ENCODE results near the gene ARHGAP20. TPM values are rescaled to one million over a fixed set of nuclear protein-coding genes. Genes with fewer than 3 reads are reported as not detected.

The ARHGAP20 gene
- total RNA-seq, 1 experiment from 2014 or later = not detected

- intact Hi-C loops (cut with micrococcal nuclease) = no loop called here
- Histone ChIP-seq H3K79me2 (ENCODE audit: low read length) (no peaks in the 10 kb centered on the region), H3F3A (ENCODE audit: low read length, unreplicated experiment) (no peaks in the 10 kb centered on the region), H4K20me1 (ENCODE audit: low read length) (no peaks in the 10 kb centered on the region), H3K4me2 (ENCODE audit: low read length) (no peak overlapping the region), H2AFZ (ENCODE audit: low read length) (no peak overlapping the region), H3K27ac (ENCODE audit: low read length) (no peak overlapping the region), H3K4me3 (ENCODE audit: low read length) (no peak overlapping the region), H3K9me3 (ENCODE audit: low read length) (no peaks in the 10 kb centered on the region), H3K9me2 (replicated peaks; ENCODE audit: low read length) (no peaks in the 10 kb centered on the region), H3K9ac (ENCODE audit: low read length) (no peak overlapping the region), H3K36me3 (ENCODE audit: low read depth, low read length) (no peaks in the 10 kb centered on the region), H3K4me1 (ENCODE audit: insufficient read depth, low read length) (no peaks in the 10 kb centered on the region), H3K27me3 (ENCODE audit: low read length) (peaks cover 39% of the 10 kb centered on the region)
- POLR2A ChIA-PET (ENCODE audit: unreplicated experiment) = no interaction called here
- TF ChIP-seq EZH2 (IDR thresholded peaks at IDR 0.05; ENCODE audit: low read length, unreplicated experiment) (no peak), CTCF (conservative IDR thresholded peaks at IDR 0.05; ENCODE audit: low read depth, low read length) (no peak), EZH2phosphoT487 (IDR thresholded peaks at IDR 0.05; ENCODE audit: borderline replicate concordance, low read length) (no peak)
- ATAC-seq = no peak
- CTCF ChIA-PET = no interaction called here
- no peak for DNase-seq
- BruUV-seq (replicated peaks) = no TSS peak
Measured at GRCh38 chr11:110737593-110737992, 25.4 kb upstream of the ARHGAP20 start.

- ChIA-PET CTCF (no interaction called here), POLR2A (ENCODE audit: unreplicated experiment) (no interaction called here)
- H3K4me2 ChIP-seq (ENCODE audit: low read length) = no peak overlapping the region
- no peak for TF ChIP-seq EZH2 (IDR thresholded peaks at IDR 0.05; ENCODE audit: low read length, unreplicated experiment)
- TF ChIP-seq EZH2phosphoT487 (IDR thresholded peaks at IDR 0.05; ENCODE audit: borderline replicate concordance, low read length) = no peak
- no peak for TF ChIP-seq CTCF (conservative IDR thresholded peaks at IDR 0.05; ENCODE audit: low read depth, low read length)
- no peaks in the 10 kb centered on the region for H3F3A ChIP-seq (ENCODE audit: low read length, unreplicated experiment)
- no peak overlapping the region for H3K4me3 ChIP-seq (ENCODE audit: low read length)
- H3K27ac ChIP-seq (ENCODE audit: low read length) = no peak overlapping the region
- DNase-seq (no peak), ATAC-seq (no peak)
- H3K4me1 ChIP-seq (ENCODE audit: insufficient read depth, low read length) = no peaks in the 10 kb centered on the region
- H3K36me3 ChIP-seq (ENCODE audit: low read depth, low read length) = no peaks in the 10 kb centered on the region
- intact Hi-C loops (cut with micrococcal nuclease) = no loop called here
- no TSS peak for BruUV-seq (replicated peaks)
- H3K79me2 ChIP-seq (ENCODE audit: low read length) = no peaks in the 10 kb centered on the region
- no peaks in the 10 kb centered on the region for H4K20me1 ChIP-seq (ENCODE audit: low read length)
- no peak overlapping the region for H3K9ac ChIP-seq (ENCODE audit: low read length)
- no peaks in the 10 kb centered on the region for H3K9me3 ChIP-seq (ENCODE audit: low read length)
- H3K27me3 ChIP-seq (ENCODE audit: low read length) = peaks cover 48% of the 10 kb centered on the region
- H3K9me2 ChIP-seq (replicated peaks; ENCODE audit: low read length) = no peaks in the 10 kb centered on the region
- H2AFZ ChIP-seq (ENCODE audit: low read length) = no peak overlapping the region
Measured at GRCh38 chr11:110736171-110736553, 23.9 kb upstream of the ARHGAP20 start.

- TF ChIP-seq CTCF (conservative IDR thresholded peaks at IDR 0.05; ENCODE audit: low read depth, low read length) (no peak), EZH2 (IDR thresholded peaks at IDR 0.05; ENCODE audit: low read length, unreplicated experiment) (no peak), EZH2phosphoT487 (IDR thresholded peaks at IDR 0.05; ENCODE audit: borderline replicate concordance, low read length) (no peak)
- H3K4me3 ChIP-seq (ENCODE audit: low read length) = no peak overlapping the region
- H2AFZ ChIP-seq (ENCODE audit: low read length) = no peak overlapping the region
- CTCF ChIA-PET = no interaction called here
- H4K20me1 ChIP-seq (ENCODE audit: low read length) = no peaks in the 10 kb centered on the region
- DNase-seq (no peak), ATAC-seq (no peak)
- POLR2A ChIA-PET (ENCODE audit: unreplicated experiment) = no interaction called here
- H3K27ac ChIP-seq (ENCODE audit: low read length) = no peak overlapping the region
- no peaks in the 10 kb centered on the region for H3K4me1 ChIP-seq (ENCODE audit: insufficient read depth, low read length)
- H3K27me3 ChIP-seq (ENCODE audit: low read length) = peaks cover 53% of the 10 kb centered on the region
- H3K4me2 ChIP-seq (ENCODE audit: low read length) = no peak overlapping the region
- no peaks in the 10 kb centered on the region for H3K9me3 ChIP-seq (ENCODE audit: low read length)
- no peaks in the 10 kb centered on the region for H3F3A ChIP-seq (ENCODE audit: low read length, unreplicated experiment)
- no TSS peak for BruUV-seq (replicated peaks)
- no peaks in the 10 kb centered on the region for H3K36me3 ChIP-seq (ENCODE audit: low read depth, low read length)
- H3K9ac ChIP-seq (ENCODE audit: low read length) = no peak overlapping the region
- H3K79me2 ChIP-seq (ENCODE audit: low read length) = no peaks in the 10 kb centered on the region
- no peaks in the 10 kb centered on the region for H3K9me2 ChIP-seq (replicated peaks; ENCODE audit: low read length)
- intact Hi-C loops (cut with micrococcal nuclease) = no loop called here
Measured at GRCh38 chr11:110735455-110736170, 23.4 kb upstream of the ARHGAP20 start.

Measured in PC-3 (cell line).